NB4 (cell line): ENCODE data around the gene ZNF544.
A peak's percentile ranks its signal among the peaks of the same experiment; 100 is the strongest.

Experiments
- DNase-seq: peaks from one replicate; pipeline ENCODE4 v3.0.0; 2010; ENCODE audit warnings: low read depth
- H3K4me3 ChIP-seq: one replicate; pipeline ENCODE4 v1.5.1; 2011; ENCODE audit warnings: mild to moderate bottlenecking, low read depth, low read length, moderate library complexity
- MYC ChIP-seq: IDR thresholded peaks from 2 replicates; pipeline ENCODE4 v1.6.1; 2011; ENCODE audit warnings: low read depth, low read length
- POLR2A ChIP-seq: IDR thresholded peaks from 2 replicates; pipeline ENCODE4 v1.6.1; 2011; ENCODE audit warnings: mild to moderate bottlenecking; ENCODE audit not compliant: insufficient read length; ENCODE audit errors: extremely low read depth
- TF ChIP-seq, protein P1 (sequence below): IDR thresholded peaks from 2 replicates; pipeline ENCODE4 v1.6.1; 2011; ENCODE audit warnings: low read depth, low read length
- TF ChIP-seq, protein P2 (sequence below): IDR thresholded peaks from one replicate; pipeline ENCODE4 v1.5.1; 2012; ENCODE audit warnings: low read depth, low read length

The ZNF544 gene

DNA sequence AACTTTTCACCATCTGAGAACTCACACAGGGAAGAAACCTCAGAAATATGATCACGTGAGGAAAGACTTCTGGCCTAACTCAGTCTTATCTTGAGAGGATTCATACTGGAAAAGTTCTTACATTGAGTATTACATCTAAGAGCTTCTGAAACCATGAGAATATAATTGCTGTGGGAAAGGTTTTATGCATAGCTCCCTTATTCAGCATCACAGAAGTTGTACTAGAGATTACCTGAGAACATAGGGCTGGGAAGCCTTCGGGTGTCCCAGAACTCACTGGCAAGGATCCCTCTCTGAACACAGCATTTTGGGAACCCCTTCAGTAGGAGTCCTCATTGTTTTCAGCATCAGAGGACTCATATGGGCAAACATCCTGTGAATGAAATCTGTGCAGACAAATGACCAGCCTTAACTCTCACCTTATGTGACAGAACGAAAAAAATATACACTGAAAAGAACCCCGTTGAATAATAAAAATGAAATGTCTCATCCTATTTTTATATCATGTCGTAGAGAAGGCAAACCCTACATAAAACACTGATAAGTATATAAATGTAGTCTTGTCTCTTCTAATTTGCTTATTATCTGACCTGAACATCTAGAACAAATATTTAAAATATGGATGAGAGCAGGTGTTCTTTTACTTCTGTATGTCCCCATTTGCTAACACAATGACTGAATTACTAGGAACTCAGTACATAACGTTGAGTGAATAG lies 31.7 kb upstream of the ZNF544 start:
- TF ChIP-seq MYC (no peak), POLR2A (no peak)
- TF ChIP-seq, protein P1, sequence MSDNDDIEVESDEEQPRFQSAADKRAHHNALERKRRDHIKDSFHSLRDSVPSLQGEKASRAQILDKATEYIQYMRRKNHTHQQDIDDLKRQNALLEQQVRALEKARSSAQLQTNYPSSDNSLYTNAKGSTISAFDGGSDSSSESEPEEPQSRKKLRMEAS: no peak
- TF ChIP-seq, protein P2, sequence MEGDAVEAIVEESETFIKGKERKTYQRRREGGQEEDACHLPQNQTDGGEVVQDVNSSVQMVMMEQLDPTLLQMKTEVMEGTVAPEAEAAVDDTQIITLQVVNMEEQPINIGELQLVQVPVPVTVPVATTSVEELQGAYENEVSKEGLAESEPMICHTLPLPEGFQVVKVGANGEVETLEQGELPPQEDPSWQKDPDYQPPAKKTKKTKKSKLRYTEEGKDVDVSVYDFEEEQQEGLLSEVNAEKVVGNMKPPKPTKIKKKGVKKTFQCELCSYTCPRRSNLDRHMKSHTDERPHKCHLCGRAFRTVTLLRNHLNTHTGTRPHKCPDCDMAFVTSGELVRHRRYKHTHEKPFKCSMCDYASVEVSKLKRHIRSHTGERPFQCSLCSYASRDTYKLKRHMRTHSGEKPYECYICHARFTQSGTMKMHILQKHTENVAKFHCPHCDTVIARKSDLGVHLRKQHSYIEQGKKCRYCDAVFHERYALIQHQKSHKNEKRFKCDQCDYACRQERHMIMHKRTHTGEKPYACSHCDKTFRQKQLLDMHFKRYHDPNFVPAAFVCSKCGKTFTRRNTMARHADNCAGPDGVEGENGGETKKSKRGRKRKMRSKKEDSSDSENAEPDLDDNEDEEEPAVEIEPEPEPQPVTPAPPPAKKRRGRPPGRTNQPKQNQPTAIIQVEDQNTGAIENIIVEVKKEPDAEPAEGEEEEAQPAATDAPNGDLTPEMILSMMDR: no peak
- peak; percentile 23 for DNase-seq
- H3K4me3 ChIP-seq: no peak overlapping the region

DNA sequence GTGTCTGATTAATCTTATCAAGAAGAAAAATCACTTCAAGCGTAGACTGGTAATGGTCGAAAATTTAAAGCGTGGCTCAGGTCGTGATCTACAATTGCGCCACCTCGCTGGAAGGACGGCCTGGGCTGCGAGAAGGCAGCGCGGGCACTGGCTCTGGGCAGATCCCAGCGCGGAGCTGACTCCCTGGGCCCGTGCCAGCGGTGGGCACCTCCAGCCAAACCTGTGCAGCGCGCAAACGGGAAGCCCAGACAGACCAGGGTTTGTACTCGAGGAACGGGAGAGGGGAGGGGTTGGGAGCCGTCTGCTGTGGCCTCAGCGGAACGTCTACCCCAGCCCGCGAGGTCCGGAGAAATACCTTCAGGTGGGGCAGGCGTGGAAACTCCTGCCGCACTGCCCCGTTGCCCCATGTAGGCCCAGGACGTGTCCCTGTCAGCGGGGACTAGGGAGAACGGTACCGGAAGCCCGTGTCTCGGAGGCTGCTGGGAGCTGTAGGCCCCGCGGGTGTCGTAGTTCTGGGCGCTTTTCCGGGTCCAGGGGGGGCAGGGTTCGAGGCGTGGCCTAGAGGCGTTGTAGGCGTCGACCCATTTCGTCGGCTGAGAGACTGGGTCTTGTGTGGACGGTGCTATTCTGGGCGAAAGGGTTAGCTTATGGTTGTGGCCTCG lies 24.8 kb upstream of the ZNF544 start:
- TF ChIP-seq MYC (no peak), POLR2A (no peak)
- TF ChIP-seq, protein P2: no peak
- TF ChIP-seq, protein P1: no peak
- DNase-seq: no peak
- H3K4me3 ChIP-seq: no peak overlapping the region

DNA sequence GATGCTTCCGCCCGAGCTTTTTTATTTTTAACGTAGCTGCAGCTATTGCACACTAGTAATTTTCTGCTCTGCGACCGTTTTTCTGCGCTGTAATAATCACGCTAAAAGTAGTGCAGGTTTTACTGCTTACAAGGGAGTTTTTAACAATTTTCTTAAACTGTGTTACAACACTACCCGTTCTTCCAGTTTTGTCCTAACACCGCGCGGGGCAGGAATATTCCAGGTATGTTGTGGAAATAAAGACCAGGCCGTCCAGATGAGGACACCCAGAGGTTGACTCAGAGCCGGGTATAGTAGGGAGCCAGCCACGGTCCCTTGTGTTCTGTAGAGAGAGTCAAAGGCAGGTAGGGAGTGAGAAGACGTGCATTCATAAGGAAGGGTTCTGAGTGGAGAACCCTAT lies 24.1 kb upstream of the ZNF544 start:
- no peak overlapping the region for H3K4me3 ChIP-seq
- DNase-seq: no peak
- no peak for TF ChIP-seq MYC
- TF ChIP-seq POLR2A: no peak
- TF ChIP-seq, protein P1: no peak
- TF ChIP-seq, protein P2: no peak

DNA sequence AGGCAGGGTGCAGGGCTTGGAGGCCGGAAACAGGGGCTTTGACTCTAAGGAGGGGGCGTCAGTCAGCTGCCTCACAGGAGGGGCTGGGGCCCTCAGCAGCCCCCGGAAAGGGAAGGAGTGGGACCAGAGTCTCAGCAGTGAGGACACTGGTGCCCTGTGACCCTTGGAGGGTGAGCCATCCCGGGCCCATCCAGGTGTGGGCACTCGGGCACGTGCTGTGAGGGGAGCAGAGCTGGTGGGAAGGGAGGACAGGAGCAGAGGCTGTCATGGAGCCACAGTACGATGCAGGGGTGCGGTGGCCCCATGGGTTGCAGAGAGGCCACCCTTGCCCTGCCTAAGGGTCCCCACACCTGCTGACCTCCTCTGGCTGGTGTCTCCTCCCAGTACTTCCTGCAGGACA lies 19.1 kb upstream of the ZNF544 start:
- TF ChIP-seq, protein P2: no peak
- TF ChIP-seq MYC (no peak), POLR2A (no peak)
- TF ChIP-seq, protein P1: no peak
- H3K4me3 ChIP-seq: no peak overlapping the region
- no peak for DNase-seq

DNA sequence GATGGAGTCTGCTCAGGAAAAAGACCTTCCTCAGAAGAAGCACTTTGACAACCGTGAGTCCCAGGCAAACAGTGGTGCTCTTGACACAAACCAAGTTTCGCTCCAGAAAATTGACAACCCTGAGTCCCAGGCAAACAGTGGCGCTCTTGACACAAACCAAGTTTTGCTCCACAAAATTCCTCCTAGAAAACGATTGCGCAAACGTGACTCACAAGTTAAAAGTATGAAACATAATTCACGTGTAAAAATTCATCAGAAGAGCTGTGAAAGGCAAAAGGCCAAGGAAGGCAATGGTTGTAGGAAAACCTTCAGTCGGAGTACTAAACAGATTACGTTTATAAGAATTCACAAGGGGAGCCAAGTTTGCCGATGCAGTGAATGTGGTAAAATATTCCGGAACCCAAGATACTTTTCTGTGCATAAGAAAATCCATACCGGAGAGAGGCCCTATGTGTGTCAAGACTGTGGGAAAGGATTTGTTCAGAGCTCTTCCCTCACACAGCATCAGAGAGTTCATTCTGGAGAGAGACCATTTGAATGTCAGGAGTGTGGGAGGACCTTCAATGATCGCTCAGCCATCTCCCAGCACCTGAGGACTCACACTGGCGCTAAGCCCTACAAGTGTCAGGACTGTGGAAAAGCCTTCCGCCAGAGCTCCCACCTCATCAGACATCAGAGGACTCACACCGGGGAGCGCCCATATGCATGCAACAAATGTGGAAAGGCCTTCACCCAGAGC lies 16.2 kb upstream of the ZNF544 start:
- H3K4me3 ChIP-seq: no peak overlapping the region
- TF ChIP-seq, protein P2: no peak
- TF ChIP-seq, protein P1: no peak
- TF ChIP-seq MYC (no peak), POLR2A (no peak)
- no peak for DNase-seq
